PFSK-1 (cell line): Measurements from ENCODE around the gene INPP4B.

Experiments
- FOXP2 ChIP-seq: optimal IDR thresholded peaks from 2 replicates; pipeline ENCODE3; 2011; ENCODE audit warnings: borderline replicate concordance, control low read depth, inconsistent platforms; ENCODE audit not compliant: insufficient read depth; ENCODE audit errors: extremely low read length, extremely low read depth
- POLR2AphosphoS5 ChIP-seq: IDR thresholded peaks from 2 replicates; pipeline ENCODE4 v1.6.1; 2012; ENCODE audit warnings: low read depth, mild to moderate bottlenecking, control low read depth, low read length, moderate library complexity
- SIN3A ChIP-seq: IDR thresholded peaks from 2 replicates; pipeline ENCODE4 v1.6.1; 2012; ENCODE audit warnings: mild to moderate bottlenecking, low read length, moderate library complexity, borderline replicate concordance; ENCODE audit not compliant: insufficient read depth
- TAF1 ChIP-seq: IDR thresholded peaks from 2 replicates; pipeline ENCODE4 v1.6.1; 2012; ENCODE audit warnings: low read length, control low read depth, borderline replicate concordance; ENCODE audit not compliant: insufficient read depth
- TF ChIP-seq, protein P1 (sequence below), 2 experiments: IDR thresholded peaks; 2 replicates each; pipeline versions ENCODE4 v1.6.1 to v1.8.0; 2011 to 2012; ENCODE audit warnings: low read depth in 2 of 2, low read length in 2 of 2, control low read depth in 1 of 2, inconsistent platforms in 1 of 2, mild to moderate bottlenecking in 1 of 2, moderate library complexity in 1 of 2; ENCODE audit not compliant: insufficient read depth in 1 of 2

INPP4B gene

DNA sequence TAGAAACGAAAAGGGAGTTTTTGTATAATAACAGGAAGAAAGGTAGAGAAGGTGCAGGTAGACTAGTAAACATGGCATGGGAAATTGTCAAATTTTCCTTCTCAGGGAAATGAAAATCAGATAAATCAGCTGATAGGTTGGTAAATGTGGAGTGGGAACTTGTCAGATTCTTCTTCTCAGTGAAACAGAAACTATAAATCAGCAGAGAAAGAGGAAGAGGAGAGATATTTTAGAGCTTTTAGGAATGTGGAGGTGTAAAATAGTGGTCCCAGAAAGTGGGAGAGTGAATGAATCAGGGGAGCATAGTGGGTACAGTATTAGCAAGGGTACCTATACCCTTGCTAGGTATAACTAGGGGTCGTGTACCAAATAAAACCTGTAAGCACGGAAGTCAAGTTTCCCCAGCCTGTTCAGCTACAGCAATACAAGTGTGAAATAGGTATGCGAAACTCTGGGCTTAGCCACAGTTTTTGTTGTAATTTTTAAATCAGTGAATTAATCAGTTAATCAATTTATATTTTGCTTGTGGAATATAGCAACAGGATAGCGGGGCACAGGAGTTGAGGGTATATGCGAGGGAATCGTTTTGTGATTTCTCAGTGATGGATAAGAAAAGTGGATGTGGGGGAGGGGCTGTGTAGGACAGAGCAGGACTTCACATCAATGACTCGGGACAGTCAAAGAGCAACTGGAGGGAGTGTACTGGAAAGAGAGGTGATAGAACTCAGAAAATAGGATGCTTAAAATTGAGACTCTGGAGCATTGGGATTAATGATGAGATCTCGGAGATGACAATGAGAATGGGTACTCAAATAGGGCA lies 561.5 kb downstream of the INPP4B start:
- TF ChIP-seq SIN3A, result no peak
- no peak for TF ChIP-seq FOXP2
- TF ChIP-seq POLR2AphosphoS5, result no peak
- TF ChIP-seq, protein P1, sequence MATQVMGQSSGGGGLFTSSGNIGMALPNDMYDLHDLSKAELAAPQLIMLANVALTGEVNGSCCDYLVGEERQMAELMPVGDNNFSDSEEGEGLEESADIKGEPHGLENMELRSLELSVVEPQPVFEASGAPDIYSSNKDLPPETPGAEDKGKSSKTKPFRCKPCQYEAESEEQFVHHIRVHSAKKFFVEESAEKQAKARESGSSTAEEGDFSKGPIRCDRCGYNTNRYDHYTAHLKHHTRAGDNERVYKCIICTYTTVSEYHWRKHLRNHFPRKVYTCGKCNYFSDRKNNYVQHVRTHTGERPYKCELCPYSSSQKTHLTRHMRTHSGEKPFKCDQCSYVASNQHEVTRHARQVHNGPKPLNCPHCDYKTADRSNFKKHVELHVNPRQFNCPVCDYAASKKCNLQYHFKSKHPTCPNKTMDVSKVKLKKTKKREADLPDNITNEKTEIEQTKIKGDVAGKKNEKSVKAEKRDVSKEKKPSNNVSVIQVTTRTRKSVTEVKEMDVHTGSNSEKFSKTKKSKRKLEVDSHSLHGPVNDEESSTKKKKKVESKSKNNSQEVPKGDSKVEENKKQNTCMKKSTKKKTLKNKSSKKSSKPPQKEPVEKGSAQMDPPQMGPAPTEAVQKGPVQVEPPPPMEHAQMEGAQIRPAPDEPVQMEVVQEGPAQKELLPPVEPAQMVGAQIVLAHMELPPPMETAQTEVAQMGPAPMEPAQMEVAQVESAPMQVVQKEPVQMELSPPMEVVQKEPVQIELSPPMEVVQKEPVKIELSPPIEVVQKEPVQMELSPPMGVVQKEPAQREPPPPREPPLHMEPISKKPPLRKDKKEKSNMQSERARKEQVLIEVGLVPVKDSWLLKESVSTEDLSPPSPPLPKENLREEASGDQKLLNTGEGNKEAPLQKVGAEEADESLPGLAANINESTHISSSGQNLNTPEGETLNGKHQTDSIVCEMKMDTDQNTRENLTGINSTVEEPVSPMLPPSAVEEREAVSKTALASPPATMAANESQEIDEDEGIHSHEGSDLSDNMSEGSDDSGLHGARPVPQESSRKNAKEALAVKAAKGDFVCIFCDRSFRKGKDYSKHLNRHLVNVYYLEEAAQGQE (IDR thresholded peaks at IDR 0.05; ENCODE audit: insufficient read depth in 1 of 2, low read depth in 2 of 2, low read length in 2 of 2), result no peak
- no peak for TF ChIP-seq TAF1

DNA sequence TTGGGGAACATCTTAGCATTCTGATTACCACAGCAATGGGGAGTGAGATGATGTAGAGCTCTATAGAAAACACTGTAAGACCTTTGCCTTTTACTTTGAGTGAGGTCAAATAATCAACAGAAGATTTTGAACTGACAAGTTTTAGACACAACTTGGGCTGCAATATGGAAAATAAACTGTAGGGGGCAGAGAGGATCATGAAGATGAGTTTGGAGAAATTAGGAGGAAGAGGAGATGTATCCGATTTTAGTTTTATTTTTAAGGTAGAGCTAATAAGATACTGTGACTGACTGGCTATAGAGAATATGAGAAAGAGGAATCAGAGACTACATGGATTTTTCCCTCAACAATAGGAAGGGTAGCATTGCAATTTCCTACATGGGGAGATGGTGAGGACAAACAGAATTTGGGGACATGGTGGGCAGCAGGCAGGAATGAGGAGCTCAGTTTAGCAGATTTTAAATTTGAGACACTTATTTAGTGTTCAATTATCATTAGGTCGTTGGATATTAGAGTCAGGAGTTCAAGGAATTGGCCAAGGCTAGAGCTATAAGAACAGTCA lies 563.1 kb downstream of the INPP4B start:
- no peak for TF ChIP-seq SIN3A
- no peak for TF ChIP-seq TAF1

DNA sequence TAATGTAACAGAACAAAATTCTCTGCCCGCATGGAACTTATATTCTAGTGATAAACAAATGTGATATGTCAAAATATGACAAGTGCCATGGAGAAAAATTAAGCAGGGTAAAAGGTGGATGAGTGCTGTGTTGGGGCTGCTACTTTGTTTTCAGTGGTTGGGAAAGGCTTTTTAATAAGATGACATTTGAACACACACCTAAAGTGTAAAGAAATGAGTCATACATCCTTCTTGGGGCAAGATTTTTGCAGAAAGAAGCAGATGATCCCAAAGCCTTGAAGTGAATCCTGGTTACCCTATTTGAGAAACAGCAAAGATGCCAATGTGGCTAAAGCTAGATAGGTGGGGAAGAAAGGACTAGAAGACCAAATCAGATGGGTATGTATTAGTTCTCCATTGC lies 564.1 kb downstream of the INPP4B start:
- TF ChIP-seq FOXP2 (no peak), POLR2AphosphoS5 (no peak), SIN3A (no peak), TAF1 (no peak)
- TF ChIP-seq, protein P1 (IDR thresholded peaks at IDR 0.05; ENCODE audit: insufficient read depth in 1 of 2, low read depth in 2 of 2, low read length in 2 of 2), result no peak

DNA sequence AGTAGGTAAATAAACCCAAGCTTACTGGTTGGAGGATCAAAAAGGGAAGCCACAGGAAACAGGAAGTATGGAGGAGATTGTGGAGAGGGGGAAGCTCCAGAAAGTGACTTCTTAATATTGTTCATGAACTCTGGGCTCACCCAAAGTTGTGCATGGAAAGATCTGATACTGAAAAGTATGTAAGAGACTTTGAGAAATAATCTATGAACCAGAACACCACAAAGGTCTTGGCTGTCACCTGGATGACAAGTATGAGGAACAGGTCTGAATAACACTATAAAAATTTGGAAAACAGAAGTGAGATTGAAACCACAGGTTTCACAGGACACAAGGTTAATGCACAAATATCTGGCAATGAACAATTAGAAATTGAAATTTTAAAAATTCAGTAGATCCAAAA lies 567.4 kb downstream of the INPP4B start:
- TF ChIP-seq SIN3A (no peak), FOXP2 (no peak), TAF1 (no peak), POLR2AphosphoS5 (no peak)
- TF ChIP-seq, protein P1 (IDR thresholded peaks at IDR 0.05; ENCODE audit: insufficient read depth in 1 of 2, low read depth in 2 of 2, low read length in 2 of 2), result no peak

DNA sequence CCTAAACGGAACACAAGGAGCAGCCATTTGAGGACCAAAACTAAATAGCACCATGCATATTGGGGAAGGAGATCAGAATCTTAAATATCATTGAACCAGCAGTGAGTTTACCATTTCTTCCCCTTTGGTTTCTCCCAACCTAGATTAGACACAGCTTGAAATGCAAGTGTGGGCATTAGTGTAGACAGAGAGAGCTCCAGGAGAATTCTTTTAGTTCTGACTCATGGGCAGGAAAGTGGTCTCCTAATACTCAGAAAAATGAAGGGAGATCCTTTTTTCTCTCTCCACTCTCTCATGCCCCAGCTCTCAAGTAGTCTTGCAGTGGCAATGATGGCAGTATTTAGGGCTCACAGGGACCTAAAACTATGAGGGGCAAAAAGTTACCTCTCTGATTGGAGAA lies 567.9 kb downstream of the INPP4B start:
- TF ChIP-seq POLR2AphosphoS5, result no peak
- TF ChIP-seq, protein P1 (IDR thresholded peaks at IDR 0.05; ENCODE audit: insufficient read depth in 1 of 2, low read depth in 2 of 2, low read length in 2 of 2), result no peak
- no peak for TF ChIP-seq SIN3A
- no peak for TF ChIP-seq TAF1
- TF ChIP-seq FOXP2, result no peak
